ENCODE results near the gene TNFAIP8L3. TPM values are rescaled to one million over a fixed set of nuclear protein-coding genes. Genes with fewer than 3 reads are reported as not detected.
A peak's percentile ranks its signal among the peaks of the same experiment; 100 is the strongest.

The TNFAIP8L3 gene
- total and polyA plus RNA-seq, 7 donors = 0.52 to 47.3 (median 0.78) TPM

- TF ChIP-seq, protein P1, sequence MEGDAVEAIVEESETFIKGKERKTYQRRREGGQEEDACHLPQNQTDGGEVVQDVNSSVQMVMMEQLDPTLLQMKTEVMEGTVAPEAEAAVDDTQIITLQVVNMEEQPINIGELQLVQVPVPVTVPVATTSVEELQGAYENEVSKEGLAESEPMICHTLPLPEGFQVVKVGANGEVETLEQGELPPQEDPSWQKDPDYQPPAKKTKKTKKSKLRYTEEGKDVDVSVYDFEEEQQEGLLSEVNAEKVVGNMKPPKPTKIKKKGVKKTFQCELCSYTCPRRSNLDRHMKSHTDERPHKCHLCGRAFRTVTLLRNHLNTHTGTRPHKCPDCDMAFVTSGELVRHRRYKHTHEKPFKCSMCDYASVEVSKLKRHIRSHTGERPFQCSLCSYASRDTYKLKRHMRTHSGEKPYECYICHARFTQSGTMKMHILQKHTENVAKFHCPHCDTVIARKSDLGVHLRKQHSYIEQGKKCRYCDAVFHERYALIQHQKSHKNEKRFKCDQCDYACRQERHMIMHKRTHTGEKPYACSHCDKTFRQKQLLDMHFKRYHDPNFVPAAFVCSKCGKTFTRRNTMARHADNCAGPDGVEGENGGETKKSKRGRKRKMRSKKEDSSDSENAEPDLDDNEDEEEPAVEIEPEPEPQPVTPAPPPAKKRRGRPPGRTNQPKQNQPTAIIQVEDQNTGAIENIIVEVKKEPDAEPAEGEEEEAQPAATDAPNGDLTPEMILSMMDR (IDR thresholded peaks at IDR 0.05) = no peak
- no peaks in the 10 kb centered on the region for H3K4me1 ChIP-seq
- 49 to 58% (median 52%) methylated on average over 6 of the region's 6 CpGs for WGBS, 3 donors
- H3K27ac ChIP-seq = no peak overlapping the region
- intact Hi-C loops (cut with DNase I) = no loop called here
- H3K4me3 ChIP-seq = no peak overlapping the region
- DNase-seq = no peak
- no peaks in the 10 kb centered on the region for H3K9me3 ChIP-seq
- peaks cover 0 to 59% (median 15%) of the 10 kb centered on the region in 3 donors for H3K27me3 ChIP-seq (ENCODE audit: insufficient read depth in 3 of 3, low read length in 2 of 3)
- ATAC-seq = no peak
- H3K36me3 ChIP-seq (ENCODE audit: insufficient read depth in 1 of 2, low read depth in 1 of 2) = no peaks in the 10 kb centered on the region
Observed at GRCh38 chr15:51095681-51096331, 1.1 kb upstream of the TNFAIP8L3 start.

DNA sequence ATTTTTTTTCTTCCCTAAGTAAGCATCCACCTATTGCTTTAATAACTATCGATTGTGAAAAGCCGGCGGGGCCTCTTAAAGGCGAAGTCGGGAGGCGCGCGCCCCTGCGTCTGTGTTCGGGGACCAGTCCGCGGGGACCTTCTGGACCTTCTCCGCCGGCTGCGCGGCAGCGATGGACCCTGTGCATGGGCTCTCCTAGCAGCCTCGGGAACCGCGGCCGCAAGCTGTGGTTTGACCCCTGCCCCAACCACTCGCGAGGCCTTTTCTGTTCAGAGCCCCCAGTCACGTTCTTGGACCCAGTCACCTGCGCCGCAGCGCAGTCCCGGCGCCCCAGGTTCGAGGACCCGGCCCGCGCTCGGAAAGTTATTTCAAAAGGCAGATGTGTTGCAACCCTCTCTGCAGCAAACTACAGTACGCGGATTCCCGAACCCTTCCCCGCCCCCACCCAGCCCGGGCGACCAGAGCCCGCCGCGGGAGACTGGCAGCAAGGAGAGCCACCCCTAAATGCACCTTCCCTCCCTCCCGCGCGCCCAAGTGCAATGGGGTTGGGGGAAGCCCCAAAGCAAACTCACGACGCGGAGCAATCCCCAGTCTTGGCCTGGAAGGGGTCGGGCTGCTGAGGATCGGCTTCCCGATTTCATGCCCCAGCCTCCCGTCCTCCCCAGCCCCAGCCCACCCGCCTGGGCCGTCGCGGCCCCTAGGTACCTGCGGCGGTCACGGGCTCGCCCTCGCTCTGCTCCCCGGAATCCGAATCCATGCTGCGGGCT lies 684 bp downstream of the TNFAIP8L3 start:
- H3K27me3 ChIP-seq (ENCODE audit: insufficient read depth in 3 of 3, low read length in 2 of 3) = peaks cover 0 to 60% (median 15%) of the 10 kb centered on the region in 3 donors
- peak overlapping the region; percentile 66 for H3K4me3 ChIP-seq
- DNase-seq (peak; percentile 56 to 58), ATAC-seq (peak in 3 of 4 donors; percentile 52 to 64 (median 52))
- no peak overlapping the region for H3K27ac ChIP-seq
- intact Hi-C loops (cut with DNase I) = no loop called here
- TF ChIP-seq, protein P1 (IDR thresholded peaks at IDR 0.05) = no peak
- WGBS, 3 donors = 2 to 3% (median 2%) methylated on average over 56 to 65 of the region's 65 CpGs
- H3K36me3 ChIP-seq (ENCODE audit: insufficient read depth in 1 of 2, low read depth in 1 of 2) = no peaks in the 10 kb centered on the region
- H3K4me1 ChIP-seq = no peaks in the 10 kb centered on the region
- H3K9me3 ChIP-seq = no peaks in the 10 kb centered on the region

DNA sequence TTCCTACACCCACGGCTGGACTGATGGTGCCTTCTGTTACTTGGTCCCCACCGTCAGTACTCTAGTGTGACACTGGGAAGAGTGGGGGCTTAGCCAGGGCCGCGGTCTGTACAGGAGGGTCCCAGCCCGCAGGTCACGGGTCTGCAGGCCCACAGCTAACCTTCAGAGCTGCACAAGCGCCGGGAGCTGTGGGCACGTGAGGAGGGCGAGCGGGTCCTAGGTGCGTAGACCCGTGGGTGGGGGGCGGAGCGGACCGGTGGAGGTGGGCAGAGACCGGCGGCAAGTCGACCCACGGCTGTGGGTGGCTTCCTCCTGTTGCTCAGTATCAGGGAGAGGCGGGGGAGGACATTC lies 1.2 kb downstream of the TNFAIP8L3 start:
- WGBS, 3 donors = 27 to 40% (median 28%) methylated on average over 15 to 21 of the region's 21 CpGs
- DNase-seq (peak in 1 of 2 donors; percentile 46), ATAC-seq (peak in 2 of 4 donors; percentile 12 to 15)
- intact Hi-C loops (cut with DNase I) = no loop called here
- Histone ChIP-seq H3K9me3 (no peaks in the 10 kb centered on the region), H3K4me1 (no peaks in the 10 kb centered on the region), H3K27me3 (ENCODE audit: insufficient read depth in 3 of 3, low read length in 2 of 3) (peaks cover 0 to 63% (median 19%) of the 10 kb centered on the region in 3 donors), H3K36me3 (ENCODE audit: insufficient read depth in 1 of 2, low read depth in 1 of 2) (no peaks in the 10 kb centered on the region), H3K27ac (no peak overlapping the region), H3K4me3 (peak overlapping the region; percentile 66)
- TF ChIP-seq, protein P1 (IDR thresholded peaks at IDR 0.05) = no peak

DNA sequence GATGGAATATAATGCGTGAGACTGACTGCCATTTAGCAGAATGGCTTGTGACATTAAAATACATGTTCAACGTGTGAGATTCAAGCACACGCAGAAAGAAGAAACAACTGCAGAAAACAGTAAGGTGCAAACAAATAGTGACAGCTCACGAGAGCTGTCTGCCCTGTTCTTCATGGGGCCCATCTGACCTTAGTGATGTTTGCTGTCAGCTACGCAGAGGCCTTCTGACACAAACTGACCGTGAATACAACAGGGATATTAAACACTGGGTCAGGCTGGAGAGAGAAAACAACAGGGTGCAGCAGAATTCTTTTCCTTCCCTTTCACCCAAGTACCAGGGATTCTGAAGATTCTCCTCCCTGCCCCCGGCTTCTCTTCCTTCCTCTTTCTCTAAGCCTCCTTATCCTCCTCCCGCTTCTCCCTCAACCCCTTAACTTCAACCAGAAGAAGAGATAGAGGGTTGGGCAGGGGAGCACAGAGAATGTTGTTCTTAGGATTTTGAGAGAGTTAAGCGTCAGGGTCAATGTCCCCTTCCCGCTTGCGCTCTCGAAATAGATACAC lies 2.1 kb downstream of the TNFAIP8L3 start:
- H3K4me1 ChIP-seq = no peaks in the 10 kb centered on the region
- H3K27me3 ChIP-seq (ENCODE audit: insufficient read depth in 3 of 3, low read length in 2 of 3) = peaks cover 0 to 57% (median 19%) of the 10 kb centered on the region in 3 donors
- TF ChIP-seq, protein P1 (IDR thresholded peaks at IDR 0.05) = no peak
- intact Hi-C loops (cut with DNase I) = no loop called here
- DNase-seq (no peak), ATAC-seq (no peak)
- WGBS, 3 donors = 69 to 76% (median 73%) methylated on average over 12 of the region's 12 CpGs
- H3K36me3 ChIP-seq (ENCODE audit: insufficient read depth in 1 of 2, low read depth in 1 of 2) = no peaks in the 10 kb centered on the region
- H3K27ac ChIP-seq = no peak overlapping the region
- H3K4me3 ChIP-seq = no peak overlapping the region
- H3K9me3 ChIP-seq = no peaks in the 10 kb centered on the region

All from psoas muscle (tissue), 8 donors.